Naive thymus-derived CD8-positive, alpha-beta T cell (primary cell): Measurements from ENCODE around the gene CUX1. TPM values are rescaled to one million over a fixed set of nuclear protein-coding genes. Genes with fewer than 3 reads are reported as not detected.

Experiments
- ATAC-seq, 2 donors: fragments of 150-1000 bp; cut with Tn5 transposase in 1 of 2; sonication (Bioruptor Pico), chemical (Tn5 transposase) in 1 of 2; 1 replicate in 1 of 2; 2 replicates in 1 of 2; pipeline ENCODE4 v1.10.0; 2021; ENCODE audit warnings: mild to moderate bottlenecking in 2 of 2, moderate library complexity in 2 of 2
- POLR2A ChIA-PET: fragments of 350-600 bp; sonication (Branson Sonifier 250); formaldehyde crosslinking; loops from one replicate; lab custom pipeline; 2021; ENCODE audit warnings: antibody characterized with exemption; lab: Charles Lee
- DNase-seq, 10 donors: peaks; one replicate each; pipeline versions ENCODE4 v3.0.0 to v3.0.0-alpha.2; 2020 to 2022
- H3K27ac Mint-ChIP-seq, 10 donors: one replicate each; pipeline ENCODE4 v1.8.0; 2020 to 2022; ENCODE audit warnings: mild to moderate bottlenecking in 10 of 10, mixed read lengths in 10 of 10, moderate library complexity in 4 of 10, inconsistent platforms in 1 of 10
- H3K27me3 Mint-ChIP-seq, 5 donors: one replicate each; pipeline ENCODE4 v1.8.0; 2021 to 2022; ENCODE audit warnings: mixed read lengths in 5 of 5
- H3K36me3 Mint-ChIP-seq, 3 donors: one replicate each; pipeline ENCODE4 v1.8.0; 2020 to 2022; ENCODE audit warnings: mixed read lengths in 3 of 3, mild to moderate bottlenecking in 2 of 3, inconsistent platforms in 1 of 3
- H3K4me1 Mint-ChIP-seq, 4 donors: one replicate each; pipeline ENCODE4 v1.8.0; 2021 to 2022; ENCODE audit warnings: mixed read lengths in 4 of 4
- H3K4me3 Mint-ChIP-seq, 10 donors: one replicate each; pipeline ENCODE4 v1.8.0; 2020 to 2022; ENCODE audit warnings: mild to moderate bottlenecking in 10 of 10, mixed read lengths in 10 of 10, moderate library complexity in 6 of 10, inconsistent platforms in 1 of 10
- H3K9me3 Mint-ChIP-seq, 9 donors: one replicate each; pipeline ENCODE4 v1.8.0; 2020 to 2022; ENCODE audit warnings: mixed read lengths in 9 of 9, mild to moderate bottlenecking in 3 of 9, inconsistent platforms in 1 of 9, moderate library complexity in 1 of 9
- polyA plus RNA-seq, 3 donors: library from polyadenylated mRNA; unstranded; fragments of 300-500 nt; fragmentation: Illumina TruSeq; gene quantifications; one replicate each; pipeline ENCODE4 v1.2.3, GENCODE V29; 2021
- total RNA-seq, 8 experiments: library from RNA in 2 of 8; stranded (reverse) in 2 of 8; gene quantifications; one replicate each; pipeline ENCODE4 v1.2.3 and lab custom pipeline; 2021 to 2026

Gene CUX1
- total and polyA plus RNA-seq, 5 experiments from 2014 or later, result 10.3 to 66.2 (median 24.1) TPM

GRCh38 chr7:102186306-102186705 is 368.9 kb downstream of the CUX1 start:
- ATAC-seq (no peak), DNase-seq (no peak)
- Mint-ChIP-seq H3K4me3 (no peak overlapping the region), H3K27me3 (no peaks in the 10 kb centered on the region), H3K4me1 (no peaks in the 10 kb centered on the region), H3K9me3 (no peaks in the 10 kb centered on the region), H3K27ac (peak overlapping the region in 1 of 10 donors; percentile 25), H3K36me3 (peaks cover 0 to 54% (median 22%) of the 10 kb centered on the region in 3 donors)
- POLR2A ChIA-PET, result no interaction called here

- peak overlapping the region in 1 of 10 donors; percentile 9 for H3K27ac Mint-ChIP-seq
- H3K9me3 Mint-ChIP-seq, result no peaks in the 10 kb centered on the region
- no peaks in the 10 kb centered on the region for H3K27me3 Mint-ChIP-seq
- peaks cover 0 to 1% (median 0%) of the 10 kb centered on the region in 4 donors for H3K4me1 Mint-ChIP-seq
- peaks cover 1 to 61% (median 21%) of the 10 kb centered on the region in 3 donors for H3K36me3 Mint-ChIP-seq
- POLR2A ChIA-PET, result no interaction called here
- ATAC-seq (no peak), DNase-seq (no peak)
- no peak overlapping the region for H3K4me3 Mint-ChIP-seq
Measured at GRCh38 chr7:102188746-102189145, 371.3 kb downstream of the CUX1 start.

- DNase-seq, result no peak
- Mint-ChIP-seq H3K27me3 (no peaks in the 10 kb centered on the region), H3K4me1 (peaks cover 0 to 1% (median 0%) of the 10 kb centered on the region in 4 donors), H3K4me3 (no peak overlapping the region), H3K36me3 (peaks cover 4 to 60% (median 21%) of the 10 kb centered on the region in 3 donors), H3K27ac (no peak overlapping the region), H3K9me3 (no peaks in the 10 kb centered on the region)
- POLR2A ChIA-PET, result interaction anchor here (0.6 kb wide), 1 partner anchor 124 kb away, joined by 4 read pairs; no protein-coding TSS in a partner anchor
- ATAC-seq, result no peak
Measured at GRCh38 chr7:102189756-102190155, 372.3 kb downstream of the CUX1 start.

GRCh38 chr7:102190776-102191350 is 373.4 kb downstream of the CUX1 start:
- Mint-ChIP-seq H3K9me3 (no peaks in the 10 kb centered on the region), H3K4me1 (peaks cover 0 to 1% (median 0%) of the 10 kb centered on the region in 4 donors), H3K36me3 (peaks cover 4 to 61% (median 21%) of the 10 kb centered on the region in 3 donors), H3K27ac (peak overlapping the region in 2 of 10 donors; percentile 29 to 61), H3K27me3 (no peaks in the 10 kb centered on the region), H3K4me3 (peak overlapping the region in 1 of 10 donors; percentile 60)
- DNase-seq (no peak), ATAC-seq (no peak)
- POLR2A ChIA-PET, result no interaction called here

- H3K4me1 Mint-ChIP-seq, result peaks cover 0 to 1% (median 0%) of the 10 kb centered on the region in 4 donors
- POLR2A ChIA-PET, result no interaction called here
- peaks cover 4 to 68% (median 27%) of the 10 kb centered on the region in 3 donors for H3K36me3 Mint-ChIP-seq
- no peak overlapping the region for H3K4me3 Mint-ChIP-seq
- no peaks in the 10 kb centered on the region for H3K9me3 Mint-ChIP-seq
- no peaks in the 10 kb centered on the region for H3K27me3 Mint-ChIP-seq
- ATAC-seq (no peak), DNase-seq (no peak)
- H3K27ac Mint-ChIP-seq, result peak overlapping the region in 2 of 10 donors; percentile 20 to 61
Measured at GRCh38 chr7:102191556-102192379, 374.3 kb downstream of the CUX1 start.

GRCh38 chr7:102192790-102193189 is 375.4 kb downstream of the CUX1 start:
- peaks cover 4 to 78% (median 30%) of the 10 kb centered on the region in 3 donors for H3K36me3 Mint-ChIP-seq
- POLR2A ChIA-PET, result no interaction called here
- no peak for ATAC-seq

GRCh38 chr7:102193806-102194205 is 376.4 kb downstream of the CUX1 start:
- peaks cover 0 to 1% (median 0%) of the 10 kb centered on the region in 4 donors for H3K4me1 Mint-ChIP-seq
- DNase-seq, result no peak
- peak overlapping the region in 1 of 10 donors; percentile 11 for H3K27ac Mint-ChIP-seq
- H3K9me3 Mint-ChIP-seq, result no peaks in the 10 kb centered on the region
- POLR2A ChIA-PET, result no interaction called here
- H3K4me3 Mint-ChIP-seq, result no peak overlapping the region
- ATAC-seq, result no peak
- H3K27me3 Mint-ChIP-seq, result no peaks in the 10 kb centered on the region
- peaks cover 4 to 85% (median 27%) of the 10 kb centered on the region in 3 donors for H3K36me3 Mint-ChIP-seq

More at GRCh38 chr7:102192790-102193189, 375.4 kb downstream of the CUX1 start:
- DNase-seq, result no peak
- Mint-ChIP-seq H3K27me3 (no peaks in the 10 kb centered on the region), H3K27ac (no peak overlapping the region), H3K4me1 (peaks cover 0 to 1% (median 0%) of the 10 kb centered on the region in 4 donors), H3K9me3 (no peaks in the 10 kb centered on the region), H3K4me3 (no peak overlapping the region)

GRCh38 chr7:102195361-102195760 is 377.9 kb downstream of the CUX1 start:
- POLR2A ChIA-PET, result interaction anchor here (0.7 kb wide), 1 partner anchor 56 kb away, joined by 3 read pairs; no protein-coding TSS in a partner anchor
- ATAC-seq (no peak), DNase-seq (no peak)
- no peaks in the 10 kb centered on the region for H3K27me3 Mint-ChIP-seq
- H3K27ac Mint-ChIP-seq, result no peak overlapping the region
- no peaks in the 10 kb centered on the region for H3K9me3 Mint-ChIP-seq
- H3K36me3 Mint-ChIP-seq, result peaks cover 4 to 86% (median 31%) of the 10 kb centered on the region in 3 donors
- peaks cover 0 to 1% (median 0%) of the 10 kb centered on the region in 4 donors for H3K4me1 Mint-ChIP-seq
- no peak overlapping the region for H3K4me3 Mint-ChIP-seq

- POLR2A ChIA-PET, result no interaction called here
Measured at GRCh38 chr7:102196028-102196427, 378.6 kb downstream of the CUX1 start.

GRCh38 chr7:102197161-102197560 is 379.7 kb downstream of the CUX1 start:
- H3K36me3 Mint-ChIP-seq, result peaks cover 4 to 84% (median 23%) of the 10 kb centered on the region in 3 donors
- no peak overlapping the region for H3K27ac Mint-ChIP-seq
- ATAC-seq, result no peak
- no peaks in the 10 kb centered on the region for H3K4me1 Mint-ChIP-seq
- H3K4me3 Mint-ChIP-seq, result no peak overlapping the region
- POLR2A ChIA-PET, result no interaction called here
- H3K9me3 Mint-ChIP-seq, result no peaks in the 10 kb centered on the region
- no peaks in the 10 kb centered on the region for H3K27me3 Mint-ChIP-seq
- DNase-seq, result no peak

More at GRCh38 chr7:102196028-102196427, 378.6 kb downstream of the CUX1 start:
- H3K36me3 Mint-ChIP-seq, result peaks cover 4 to 84% (median 27%) of the 10 kb centered on the region in 3 donors
- H3K9me3 Mint-ChIP-seq, result no peaks in the 10 kb centered on the region
- no peak for ATAC-seq
- no peak overlapping the region for H3K27ac Mint-ChIP-seq
- peaks cover 0 to 1% (median 0%) of the 10 kb centered on the region in 4 donors for H3K4me1 Mint-ChIP-seq
- DNase-seq, result no peak
- H3K27me3 Mint-ChIP-seq, result no peaks in the 10 kb centered on the region
- H3K4me3 Mint-ChIP-seq, result no peak overlapping the region

- H3K4me1 Mint-ChIP-seq, result no peaks in the 10 kb centered on the region
- no peaks in the 10 kb centered on the region for H3K27me3 Mint-ChIP-seq
- peaks cover 4 to 84% (median 25%) of the 10 kb centered on the region in 3 donors for H3K36me3 Mint-ChIP-seq
- H3K9me3 Mint-ChIP-seq, result no peaks in the 10 kb centered on the region
- DNase-seq, result no peak
- H3K27ac Mint-ChIP-seq, result no peak overlapping the region
- ATAC-seq, result no peak
- H3K4me3 Mint-ChIP-seq, result no peak overlapping the region
- POLR2A ChIA-PET, result no interaction called here
Measured at GRCh38 chr7:102197599-102197998, 380.2 kb downstream of the CUX1 start.

GRCh38 chr7:102198417-102198956 is 381.1 kb downstream of the CUX1 start:
- no peaks in the 10 kb centered on the region for H3K4me1 Mint-ChIP-seq
- H3K36me3 Mint-ChIP-seq, result peaks cover 4 to 84% (median 28%) of the 10 kb centered on the region in 3 donors
- no peak for ATAC-seq
- H3K27ac Mint-ChIP-seq, result peak overlapping the region in 1 of 10 donors; percentile 1
- DNase-seq, result no peak
- H3K27me3 Mint-ChIP-seq, result no peaks in the 10 kb centered on the region
- POLR2A ChIA-PET, result no interaction called here
- H3K9me3 Mint-ChIP-seq, result no peaks in the 10 kb centered on the region
- no peak overlapping the region for H3K4me3 Mint-ChIP-seq
